ENCODE data around the gene CASKIN2. TPM values are rescaled to one million over a fixed set of nuclear protein-coding genes. Genes with fewer than 3 reads are reported as not detected.

Gene CASKIN2
- polyA plus RNA-seq, 3 donors, result 0.33 TPM; not detected in 2

GRCh38 chr17:75459246-75459589 is 56.1 kb downstream of the CASKIN2 start:
- peaks cover 3 to 6% of the 10 kb centered on the region in 2 donors for H3K36me3 Mint-ChIP-seq
- WGBS (ENCODE audit: insufficient coverage), result no CpG with 5 or more reads among the region's 1 CpG
- no peak overlapping the region for H3K9ac ChIP-seq (ENCODE audit: insufficient read depth, low read length, poor library complexity, severe bottlenecking)

GRCh38 chr17:75457047-75457654 is 58.2 kb downstream of the CASKIN2 start:
- peak overlapping the region; percentile 77 to 95 (median 91) for H3K27ac Mint-ChIP-seq
- no peak for TF ChIP-seq CTCF (IDR thresholded peaks at IDR 0.05)
- H3K36me3 ChIP-seq (replicated peaks in 1 of 2; ENCODE audit: control insufficient read depth in 1 of 2, insufficient read depth in 2 of 2, low read length in 2 of 2), result no peaks in the 10 kb centered on the region
- H3K4me3 Mint-ChIP-seq, result peak overlapping the region; percentile 89 to 96
- no peaks in the 10 kb centered on the region for H4K20me1 ChIP-seq (ENCODE audit: insufficient read depth, low read length)
- H3K9ac ChIP-seq (ENCODE audit: insufficient read depth, low read length, poor library complexity, severe bottlenecking), result peak overlapping the region; percentile 90
- peaks cover 24% of the 10 kb centered on the region for H3K79me2 ChIP-seq (ENCODE audit: insufficient read depth, low read length)
- H2AFZ ChIP-seq (ENCODE audit: insufficient read depth, low read depth, low read length, poor library complexity, severe bottlenecking), result peak overlapping the region; percentile 96
- DNase-seq, result no peak
- no peaks in the 10 kb centered on the region for H3K27me3 ChIP-seq (ENCODE audit: control insufficient read depth in 2 of 2, insufficient read depth in 2 of 2, low read length in 2 of 2)
- peak overlapping the region; percentile 92 for H3K4me2 ChIP-seq (replicated peaks; ENCODE audit: extremely low read depth, low read length, poor library complexity, severe bottlenecking)
- peak overlapping the region; percentile 26 to 89 for H3K27ac ChIP-seq (ENCODE audit: low read depth in 1 of 2, low read length in 2 of 2)
- H3K36me3 Mint-ChIP-seq, result peaks cover 0 to 2% of the 10 kb centered on the region in 2 donors
- H3K9me3 Mint-ChIP-seq, result no peaks in the 10 kb centered on the region
- peak overlapping the region; percentile 73 to 89 (median 84) for H3K4me3 ChIP-seq (replicated peaks in 1 of 3; ENCODE audit: low read depth in 2 of 3, low read length in 3 of 3)
- peaks cover 35 to 42% of the 10 kb centered on the region in 2 donors for H3K4me1 ChIP-seq (ENCODE audit: control insufficient read depth in 1 of 2, insufficient read depth in 2 of 2, low read length in 2 of 2)
- WGBS (ENCODE audit: insufficient coverage), result under 1% methylated on average over 32 of the region's 38 CpGs
- intact Hi-C loops (cut with micrococcal nuclease), result loop anchor here in 1 of 2 donors (5.0 kb wide), 1 partner anchor 60 kb away; the partner anchor contains the start of genes CASKIN2 and TSEN54
- H3K9me3 ChIP-seq (replicated peaks in 1 of 2; ENCODE audit: control insufficient read depth in 1 of 2, insufficient read depth in 1 of 2, low read length in 2 of 2), result no peaks in the 10 kb centered on the region
- H3K27me3 Mint-ChIP-seq (ENCODE audit: low read depth in 3 of 3), result peaks cover 0 to 2% (median 2%) of the 10 kb centered on the region in 3 donors
- peaks cover 46% of the 10 kb centered on the region for H3K4me1 Mint-ChIP-seq

More at GRCh38 chr17:75459246-75459589, 56.1 kb downstream of the CASKIN2 start:
- Mint-ChIP-seq H3K4me1 (peaks cover 46% of the 10 kb centered on the region), H3K4me3 (no peak overlapping the region), H3K27ac (peak overlapping the region; percentile 28 to 90 (median 85)), H3K9me3 (no peaks in the 10 kb centered on the region), H3K27me3 (ENCODE audit: low read depth in 3 of 3) (no peaks in the 10 kb centered on the region)
- Histone ChIP-seq H3K27me3 (ENCODE audit: control insufficient read depth in 2 of 2, insufficient read depth in 2 of 2, low read length in 2 of 2) (no peaks in the 10 kb centered on the region), H3K27ac (ENCODE audit: low read depth in 1 of 2, low read length in 2 of 2) (peak overlapping the region in 1 of 2 donors; percentile 65), H2AFZ (ENCODE audit: insufficient read depth, low read depth, low read length, poor library complexity, severe bottlenecking) (no peak overlapping the region), H3K4me2 (replicated peaks; ENCODE audit: extremely low read depth, low read length, poor library complexity, severe bottlenecking) (no peak overlapping the region), H3K4me1 (ENCODE audit: control insufficient read depth in 1 of 2, insufficient read depth in 2 of 2, low read length in 2 of 2) (peaks cover 35 to 42% of the 10 kb centered on the region in 2 donors), H3K79me2 (ENCODE audit: insufficient read depth, low read length) (peaks cover 34% of the 10 kb centered on the region), H4K20me1 (ENCODE audit: insufficient read depth, low read length) (no peaks in the 10 kb centered on the region), H3K4me3 (replicated peaks in 1 of 3; ENCODE audit: low read depth in 2 of 3, low read length in 3 of 3) (no peak overlapping the region), H3K36me3 (replicated peaks in 1 of 2; ENCODE audit: control insufficient read depth in 1 of 2, insufficient read depth in 2 of 2, low read length in 2 of 2) (no peaks in the 10 kb centered on the region), H3K9me3 (replicated peaks in 1 of 2; ENCODE audit: control insufficient read depth in 1 of 2, insufficient read depth in 1 of 2, low read length in 2 of 2) (no peaks in the 10 kb centered on the region)
- DNase-seq, result no peak
- intact Hi-C loops (cut with micrococcal nuclease), result loop anchor here in 1 of 2 donors (5.0 kb wide), 1 partner anchor 58 kb away; the partner anchor contains the start of genes CASKIN2 and TSEN54
- no peak for TF ChIP-seq CTCF (IDR thresholded peaks at IDR 0.05)

Measured in CD14-positive monocyte (primary cell).